Neural progenitor cell (in vitro differentiated cells): ENCODE results near the gene MTIF2. TPM values are rescaled to one million over a fixed set of nuclear protein-coding genes. Genes with fewer than 3 reads are reported as not detected.
A peak's percentile ranks its signal among the peaks of the same experiment; 100 is the strongest.

Experiments used
- DNase-seq: peaks from one replicate; pipeline ENCODE4 v3.0.0-alpha.2; 2016; ENCODE audit warnings: low spot score
- H2AFZ ChIP-seq: fragments of 200-600 bp; sonication (generic); replicated peaks from 2 replicates; pipeline ENCODE4 v1.6.1; 2016; ENCODE audit warnings: antibody characterized with exemption
- H3F3A ChIP-seq: fragments of 200-600 bp; sonication (generic); 2 replicates; pipeline ENCODE4 v1.6.1; 2016; ENCODE audit warnings: antibody characterized with exemption, low read depth
- H3K27ac ChIP-seq: fragments of 200-600 bp; sonication (generic); 2 replicates; pipeline ENCODE4 v1.5.1; 2016; ENCODE audit warnings: mild to moderate bottlenecking
- H3K27me3 ChIP-seq: fragments of 200-600 bp; sonication (generic); 2 replicates; pipeline ENCODE4 v1.6.1; 2016; ENCODE audit warnings: mild to moderate bottlenecking, moderate library complexity
- H3K36me3 ChIP-seq: fragments of 200-600 bp; sonication (generic); 2 replicates; pipeline ENCODE4 v1.5.1; 2016
- H3K4me1 ChIP-seq: fragments of 200-600 bp; sonication (generic); 2 replicates; pipeline ENCODE4 v1.6.1; 2016; ENCODE audit warnings: mixed run types
- H3K4me2 ChIP-seq: fragments of 200-600 bp; sonication (generic); 2 replicates; pipeline ENCODE4 v1.6.1; 2016
- H3K4me3 ChIP-seq: fragments of 200-600 bp; sonication (generic); 2 replicates; pipeline ENCODE4 v1.5.1; 2016
- H3K79me2 ChIP-seq: fragments of 200-600 bp; sonication (generic); 2 replicates; pipeline ENCODE4 v1.6.1; 2016; ENCODE audit warnings: low read depth
- H3K9ac ChIP-seq: fragments of 200-600 bp; sonication (generic); 2 replicates; pipeline ENCODE4 v1.6.1; 2016
- H3K9me3 ChIP-seq: fragments of 200-600 bp; sonication (generic); 2 replicates; pipeline ENCODE4 v1.5.1; 2016; ENCODE audit warnings: low read depth
- H4K20me1 ChIP-seq: fragments of 200-600 bp; sonication (generic); 2 replicates; pipeline ENCODE4 v1.6.1; 2016; ENCODE audit warnings: low read depth
- H3K27ac Mint-ChIP-seq: 3 replicates; pipeline ENCODE4 v1.8.0; 2021; ENCODE audit warnings: mixed read lengths
- H3K27me3 Mint-ChIP-seq: 2 replicates; pipeline ENCODE4 v1.8.0; 2022; ENCODE audit warnings: low read depth, mild to moderate bottlenecking, inconsistent platforms, moderate library complexity, mixed read lengths; ENCODE audit not compliant: insufficient read depth
- H3K36me3 Mint-ChIP-seq: 3 replicates; pipeline ENCODE4 v1.8.0; 2021; ENCODE audit warnings: mixed read lengths
- H3K4me1 Mint-ChIP-seq: 3 replicates; pipeline ENCODE4 v1.8.0; 2021; ENCODE audit warnings: mixed read lengths
- H3K4me3 Mint-ChIP-seq: 3 replicates; pipeline ENCODE4 v1.8.0; 2021; ENCODE audit warnings: mild to moderate bottlenecking, moderate library complexity, mixed read lengths
- H3K9me3 Mint-ChIP-seq: 3 replicates; pipeline ENCODE4 v1.8.0; 2020; ENCODE audit warnings: mixed read lengths
- CTCF ChIP-seq: fragments of 200-600 bp; sonication (generic); IDR thresholded peaks from 2 replicates; pipeline ENCODE4 v1.5.1; 2017; ENCODE audit warnings: antibody characterized with exemption, mild to moderate bottlenecking
- EZH2 ChIP-seq: fragments of 200-600 bp; sonication (generic); IDR thresholded peaks from 2 replicates; pipeline ENCODE4 v1.6.1; 2017; ENCODE audit warnings: antibody characterized with exemption, mild to moderate bottlenecking, moderate library complexity
- EZH2phosphoT487 ChIP-seq: fragments of 200-600 bp; sonication (generic); IDR thresholded peaks from 2 replicates; pipeline ENCODE4 v1.6.1; 2017; ENCODE audit warnings: antibody characterized with exemption
- total RNA-seq: library from RNA; depleted of rRNA; stranded (reverse); fragments of >200 nt; gene quantifications from 2 replicates; pipeline ENCODE4 v1.2.3, GENCODE V29; 2015; ENCODE audit warnings: low replicate concordance

Gene MTIF2, protein sequence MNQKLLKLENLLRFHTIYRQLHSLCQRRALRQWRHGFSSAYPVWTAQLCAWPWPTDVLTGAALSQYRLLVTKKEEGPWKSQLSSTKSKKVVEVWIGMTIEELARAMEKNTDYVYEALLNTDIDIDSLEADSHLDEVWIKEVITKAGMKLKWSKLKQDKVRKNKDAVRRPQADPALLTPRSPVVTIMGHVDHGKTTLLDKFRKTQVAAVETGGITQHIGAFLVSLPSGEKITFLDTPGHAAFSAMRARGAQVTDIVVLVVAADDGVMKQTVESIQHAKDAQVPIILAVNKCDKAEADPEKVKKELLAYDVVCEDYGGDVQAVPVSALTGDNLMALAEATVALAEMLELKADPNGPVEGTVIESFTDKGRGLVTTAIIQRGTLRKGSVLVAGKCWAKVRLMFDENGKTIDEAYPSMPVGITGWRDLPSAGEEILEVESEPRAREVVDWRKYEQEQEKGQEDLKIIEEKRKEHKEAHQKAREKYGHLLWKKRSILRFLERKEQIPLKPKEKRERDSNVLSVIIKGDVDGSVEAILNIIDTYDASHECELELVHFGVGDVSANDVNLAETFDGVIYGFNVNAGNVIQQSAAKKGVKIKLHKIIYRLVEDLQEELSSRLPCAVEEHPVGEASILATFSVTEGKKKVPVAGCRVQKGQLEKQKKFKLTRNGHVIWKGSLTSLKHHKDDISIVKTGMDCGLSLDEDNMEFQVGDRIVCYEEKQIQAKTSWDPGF
- total RNA-seq = 34.1 and 39.2 TPM in 2 replicates

GRCh38 chr2:55268907-55269644, at the start of gene MTIF2:
MTIF2 (minus strand) TSS chr2:55269231; CDS start chr2:55263858, 5,373 bp downstream.
- Histone ChIP-seq H3K27ac (peak within 1 kb of the TSS; percentile 64), H3F3A (peaks cover 15% of the 10 kb centered on the region), H3K36me3 (peaks cover 3% of the 10 kb centered on the region), H3K27me3 (no peaks in the 10 kb centered on the region), H3K9ac (peak within 1 kb of the TSS; percentile 85), H4K20me1 (no peaks in the 10 kb centered on the region), H3K79me2 (peaks cover 13% of the 10 kb centered on the region), H3K9me3 (no peaks in the 10 kb centered on the region), H3K4me3 (peak within 1 kb of the TSS; percentile 94), H3K4me2 (peak within 1 kb of the TSS; percentile 93), H3K4me1 (peaks cover 5% of the 10 kb centered on the region), H2AFZ (peak within 1 kb of the TSS; percentile 99)
- Mint-ChIP-seq H3K27me3 (peaks cover 8% of the 10 kb centered on the region), H3K9me3 (no peaks in the 10 kb centered on the region), H3K4me1 (peaks cover 14% of the 10 kb centered on the region), H3K4me3 (peak within 1 kb of the TSS; percentile 91), H3K36me3 (peaks cover 2% of the 10 kb centered on the region), H3K27ac (peak within 1 kb of the TSS; percentile 73)
- peak; percentile 96 for DNase-seq
- TF ChIP-seq CTCF (peak; percentile 24), EZH2phosphoT487 (no peak), EZH2 (peak; percentile 27)

GRCh38 chr2:55314985-55315384, 46.0 kb upstream of the MTIF2 start:
- no peak overlapping the region for H3K4me2 ChIP-seq
- Mint-ChIP-seq H3K27ac (no peak overlapping the region), H3K4me1 (no peaks in the 10 kb centered on the region), H3K9me3 (no peaks in the 10 kb centered on the region), H3K27me3 (no peaks in the 10 kb centered on the region), H3K4me3 (no peak overlapping the region), H3K36me3 (peaks cover 16% of the 10 kb centered on the region)
- no peak overlapping the region for H3K9ac ChIP-seq
- peaks cover 37% of the 10 kb centered on the region for H3K36me3 ChIP-seq
- H3K4me1 ChIP-seq = no peaks in the 10 kb centered on the region
- H3K27me3 ChIP-seq = no peaks in the 10 kb centered on the region
- H3K9me3 ChIP-seq = no peaks in the 10 kb centered on the region
- TF ChIP-seq CTCF (no peak), EZH2phosphoT487 (no peak), EZH2 (no peak)
- no peaks in the 10 kb centered on the region for H4K20me1 ChIP-seq
- H2AFZ ChIP-seq = no peak overlapping the region
- DNase-seq = no peak
- H3K27ac ChIP-seq = no peak overlapping the region
- H3F3A ChIP-seq = peaks cover 8% of the 10 kb centered on the region
- no peak overlapping the region for H3K4me3 ChIP-seq
- no peaks in the 10 kb centered on the region for H3K79me2 ChIP-seq

- Histone ChIP-seq H3K4me3 (no peak overlapping the region), H2AFZ (no peak overlapping the region), H3K36me3 (peaks cover 36% of the 10 kb centered on the region), H4K20me1 (no peaks in the 10 kb centered on the region), H3K4me2 (no peak overlapping the region), H3K27me3 (no peaks in the 10 kb centered on the region), H3F3A (peaks cover 3% of the 10 kb centered on the region), H3K79me2 (no peaks in the 10 kb centered on the region), H3K9ac (no peak overlapping the region), H3K4me1 (no peaks in the 10 kb centered on the region), H3K27ac (no peak overlapping the region), H3K9me3 (no peaks in the 10 kb centered on the region)
- TF ChIP-seq EZH2phosphoT487 = no peak
- no peak for TF ChIP-seq CTCF
- TF ChIP-seq EZH2 = no peak
- Mint-ChIP-seq H3K36me3 (peaks cover 19% of the 10 kb centered on the region), H3K4me1 (no peaks in the 10 kb centered on the region), H3K27me3 (no peaks in the 10 kb centered on the region), H3K9me3 (no peaks in the 10 kb centered on the region), H3K4me3 (no peak overlapping the region), H3K27ac (no peak overlapping the region)
- DNase-seq = no peak
These were observed 42.4 kb upstream of the MTIF2 start for GRCh38 chr2:55311444-55311870.
